ENCODE data around the gene SPSB3. TPM values are rescaled to one million over a fixed set of nuclear protein-coding genes. Genes with fewer than 3 reads are reported as not detected.
A peak's percentile ranks its signal among the peaks of the same experiment; 100 is the strongest.

SPSB3 gene
- total and polyA plus RNA-seq, 5 experiments from 2014 or later: 38.0 to 123 (median 42.0) TPM

DNA sequence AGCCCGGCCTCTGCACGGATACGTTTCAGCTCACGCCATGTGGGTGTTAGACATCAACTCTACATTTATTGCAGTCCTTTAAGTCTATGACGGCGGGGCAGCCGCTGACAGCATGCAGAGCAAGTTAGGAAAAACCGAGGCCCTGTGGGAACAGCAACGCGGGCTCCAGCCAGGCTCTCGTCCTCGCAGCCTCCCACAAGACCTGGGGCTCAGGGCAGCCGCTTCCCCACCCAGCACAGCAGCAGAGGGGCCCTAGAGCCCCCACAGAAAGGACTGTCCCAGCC lies 5.8 kb downstream of the SPSB3 start:
- ATAC-seq (no peak), DNase-seq (no peak)
- Mint-ChIP-seq H3K4me1 (peaks cover 7 to 33% (median 22%) of the 10 kb centered on the region in 4 donors), H3K27me3 (no peaks in the 10 kb centered on the region), H3K4me3 (peak overlapping the region in 1 of 10 donors; percentile 26), H3K9me3 (no peaks in the 10 kb centered on the region), H3K27ac (peak overlapping the region in 2 of 10 donors; percentile 28 to 61), H3K36me3 (peaks cover 0 to 5% (median 0%) of the 10 kb centered on the region in 3 donors)
- POLR2A ChIA-PET: interaction anchor here (1.4 kb wide), 1 partner anchor 70 kb away, joined by 5 read pairs; the partner anchor contains the start of gene MAPK8IP3

DNA sequence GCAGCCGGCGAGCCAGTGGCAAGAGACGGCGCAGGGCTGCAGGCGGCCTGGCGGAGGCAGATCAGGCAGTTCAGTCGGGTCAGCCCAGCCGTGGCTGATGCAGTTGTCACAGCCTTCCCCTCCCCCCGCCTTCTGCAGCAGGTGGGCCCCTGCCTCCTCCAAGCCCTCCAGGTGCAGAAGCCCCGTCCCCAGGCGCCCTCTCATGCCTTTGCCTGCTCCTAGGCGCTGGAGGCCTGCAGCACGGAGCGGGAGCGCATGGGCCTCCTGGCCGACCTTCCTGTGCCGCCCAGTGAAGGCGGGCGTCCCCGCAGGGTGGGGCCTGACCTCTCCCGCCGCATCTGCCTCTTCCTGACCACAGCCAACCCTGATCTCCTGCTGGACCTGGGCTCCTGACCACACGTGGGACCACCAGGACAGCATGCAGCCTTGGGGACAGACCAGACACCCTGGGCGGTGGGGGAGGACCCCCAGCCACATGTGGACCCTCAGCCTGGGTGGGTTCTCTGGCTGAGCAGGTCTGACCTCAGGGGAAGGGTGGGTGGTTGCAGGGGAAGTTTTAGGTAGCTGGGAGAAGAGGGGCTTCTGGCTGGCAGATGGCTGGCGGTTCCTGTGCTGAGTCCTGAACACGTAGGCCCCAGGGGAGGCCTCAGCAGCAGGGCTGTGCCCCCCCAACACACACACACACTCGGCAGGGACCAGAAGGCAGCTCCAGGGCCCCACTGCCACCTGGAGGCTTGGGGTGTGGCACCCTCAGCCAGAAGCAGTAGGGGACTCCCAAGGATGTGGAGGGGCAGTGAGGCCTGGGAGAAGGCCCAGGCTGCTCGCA lies 6.3 kb downstream of the SPSB3 start:
- Mint-ChIP-seq H3K27ac (peak overlapping the region in 1 of 10 donors; percentile 28), H3K4me1 (peaks cover 6 to 27% (median 17%) of the 10 kb centered on the region in 4 donors), H3K4me3 (peak overlapping the region in 1 of 10 donors; percentile 65), H3K27me3 (no peaks in the 10 kb centered on the region), H3K36me3 (peaks cover 0 to 5% (median 0%) of the 10 kb centered on the region in 3 donors), H3K9me3 (no peaks in the 10 kb centered on the region)
- DNase-seq (no peak), ATAC-seq (no peak)
- POLR2A ChIA-PET: interaction anchor here (1.3 to 7.3 kb wide), 2 partner anchors 8 to 51 kb away, joined by 5 to 118 read pairs; partner anchors contain the start of genes FAHD1, HAGH, NUBP2 and SPSB3

DNA sequence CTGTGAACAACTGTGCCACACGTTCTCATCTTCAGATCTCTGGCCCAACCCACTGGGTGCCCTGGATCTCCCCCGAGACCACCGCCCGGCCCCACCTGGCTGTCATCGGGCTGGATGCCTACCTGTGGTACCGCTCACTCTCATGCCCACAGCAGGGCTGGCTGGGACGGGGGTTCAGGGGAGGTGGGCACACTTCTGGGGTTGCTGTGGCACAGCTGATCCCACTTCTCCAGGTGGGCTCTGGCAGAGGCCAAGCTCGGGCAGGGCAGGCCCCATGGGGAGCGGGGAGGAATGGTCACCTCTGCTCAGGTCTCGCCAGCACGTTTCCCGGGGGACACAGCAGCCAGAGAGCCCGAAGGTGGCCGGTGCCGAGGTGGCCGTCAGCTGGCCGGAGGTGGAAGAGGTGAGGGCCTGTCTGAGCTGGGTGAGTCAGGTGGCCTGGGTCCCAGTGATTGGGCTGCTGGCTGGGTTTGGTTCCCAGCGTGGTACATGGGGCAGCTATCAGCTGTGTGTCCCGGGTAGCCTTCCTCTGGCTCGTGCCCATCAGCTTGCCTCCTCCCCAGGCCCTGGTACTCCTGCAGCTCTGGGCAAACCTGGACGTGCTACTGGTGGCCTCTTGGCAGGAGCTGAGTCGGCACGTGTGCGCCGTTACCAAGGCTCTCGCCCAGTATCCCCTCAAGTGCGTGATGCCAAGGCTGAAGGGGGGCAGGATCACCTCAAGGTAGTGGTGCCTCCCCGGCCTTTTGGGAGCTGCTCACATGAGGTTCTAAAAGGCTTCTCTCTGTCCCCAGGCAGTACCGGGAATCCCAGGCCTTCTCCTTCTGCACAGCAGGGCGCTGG lies 7.1 kb downstream of the SPSB3 start:
- H3K27ac Mint-ChIP-seq: no peak overlapping the region
- H3K27me3 Mint-ChIP-seq: no peaks in the 10 kb centered on the region
- H3K9me3 Mint-ChIP-seq: no peaks in the 10 kb centered on the region
- peaks cover 0 to 3% (median 0%) of the 10 kb centered on the region in 3 donors for H3K36me3 Mint-ChIP-seq
- POLR2A ChIA-PET: interaction anchor here (1.0 to 7.3 kb wide), 4 partner anchors 8 to 164 kb away, joined by 3 to 118 read pairs (median 4); partner anchors contain the start of genes FAHD1, HAGH, IFT140 and NUBP2
- H3K4me3 Mint-ChIP-seq: peak overlapping the region in 8 of 10 donors; percentile 22 to 71 (median 46)
- DNase-seq (no peak), ATAC-seq (no peak)
- peaks cover 6 to 25% (median 17%) of the 10 kb centered on the region in 4 donors for H3K4me1 Mint-ChIP-seq

DNA sequence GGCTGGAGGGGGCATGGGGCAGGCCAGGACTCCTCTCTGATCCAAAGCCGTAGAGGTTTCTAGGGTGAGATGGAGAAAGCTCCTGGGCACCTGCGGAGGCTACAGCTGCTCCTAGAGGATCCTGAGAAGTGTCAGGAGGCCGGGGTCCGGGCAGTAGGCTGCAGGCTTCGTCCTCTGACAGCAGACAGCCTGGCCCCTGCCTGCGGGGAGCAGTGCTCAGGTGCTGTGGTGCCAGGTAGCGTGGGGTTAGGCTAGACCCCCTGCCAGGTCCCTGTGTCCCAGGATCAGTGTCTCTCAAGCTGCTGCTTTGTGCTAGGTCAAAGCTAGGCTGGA lies 8.0 kb downstream of the SPSB3 start:
- Mint-ChIP-seq H3K27me3 (no peaks in the 10 kb centered on the region), H3K4me1 (peaks cover 10 to 27% (median 19%) of the 10 kb centered on the region in 4 donors), H3K36me3 (peaks cover 0 to 3% (median 0%) of the 10 kb centered on the region in 3 donors), H3K27ac (no peak overlapping the region), H3K4me3 (peak overlapping the region in 7 of 10 donors; percentile 27 to 71 (median 58)), H3K9me3 (no peaks in the 10 kb centered on the region)
- POLR2A ChIA-PET: interaction anchor here (1.0 to 7.3 kb wide), 4 partner anchors 9 to 163 kb away, joined by 3 to 118 read pairs (median 4); partner anchors contain the start of genes FAHD1, HAGH, IFT140 and NUBP2
- DNase-seq (no peak), ATAC-seq (no peak)

DNA sequence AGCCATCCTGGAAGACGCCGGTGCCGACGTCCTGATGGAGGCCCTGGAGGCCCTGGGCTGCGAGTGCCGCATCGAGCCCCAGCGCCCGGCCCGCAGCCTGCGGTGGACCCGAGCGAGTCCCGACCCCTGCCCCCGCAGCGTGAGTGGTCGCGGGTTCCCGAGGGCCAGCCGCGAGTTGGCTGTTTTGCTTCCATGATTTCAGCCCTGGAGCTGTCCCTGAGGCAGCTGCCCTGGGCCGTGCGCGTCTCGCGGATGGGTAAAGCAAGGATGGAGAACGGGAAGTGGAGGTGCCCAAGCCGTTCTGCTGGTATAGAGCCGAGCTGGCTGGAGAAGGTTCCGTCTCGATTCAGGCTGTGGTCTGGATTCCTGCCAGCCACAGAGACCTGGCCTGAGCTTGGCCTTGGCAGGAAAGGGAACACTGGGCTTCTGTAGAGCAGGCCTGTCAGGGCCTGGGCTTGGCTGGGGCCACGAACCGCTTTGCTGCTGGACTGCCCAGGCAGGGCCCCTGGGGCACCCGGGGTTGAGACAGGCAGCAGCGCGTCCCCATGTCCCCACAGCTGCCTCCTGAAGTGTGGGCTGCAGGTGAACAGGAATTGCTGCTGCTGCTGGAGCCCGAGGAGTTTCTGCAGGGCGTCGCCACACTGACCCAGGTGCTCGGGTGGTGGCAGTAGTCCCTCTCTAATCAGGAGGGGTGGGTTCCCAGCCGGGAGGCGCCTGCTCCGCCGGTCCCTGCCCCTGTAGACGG lies 8.5 kb downstream of the SPSB3 start:
- POLR2A ChIA-PET: interaction anchor here (0.6 to 7.3 kb wide), 6 partner anchors 10 to 1264 kb away, joined by 3 to 118 read pairs (median 3); partner anchors contain the start of genes IFT140, MAPK8IP3, NUBP2 and SPSB3
- Mint-ChIP-seq H3K4me3 (peak overlapping the region; percentile 64 to 99 (median 90)), H3K36me3 (peaks cover 0 to 3% (median 0%) of the 10 kb centered on the region in 3 donors), H3K9me3 (no peaks in the 10 kb centered on the region), H3K27me3 (no peaks in the 10 kb centered on the region), H3K4me1 (peaks cover 10 to 26% (median 19%) of the 10 kb centered on the region in 4 donors), H3K27ac (peak overlapping the region in 9 of 10 donors; percentile 11 to 86 (median 79))
- peak in 1 of 2 donors; percentile 6 for ATAC-seq
- peak in 1 of 10 donors; percentile 20 for DNase-seq

DNA sequence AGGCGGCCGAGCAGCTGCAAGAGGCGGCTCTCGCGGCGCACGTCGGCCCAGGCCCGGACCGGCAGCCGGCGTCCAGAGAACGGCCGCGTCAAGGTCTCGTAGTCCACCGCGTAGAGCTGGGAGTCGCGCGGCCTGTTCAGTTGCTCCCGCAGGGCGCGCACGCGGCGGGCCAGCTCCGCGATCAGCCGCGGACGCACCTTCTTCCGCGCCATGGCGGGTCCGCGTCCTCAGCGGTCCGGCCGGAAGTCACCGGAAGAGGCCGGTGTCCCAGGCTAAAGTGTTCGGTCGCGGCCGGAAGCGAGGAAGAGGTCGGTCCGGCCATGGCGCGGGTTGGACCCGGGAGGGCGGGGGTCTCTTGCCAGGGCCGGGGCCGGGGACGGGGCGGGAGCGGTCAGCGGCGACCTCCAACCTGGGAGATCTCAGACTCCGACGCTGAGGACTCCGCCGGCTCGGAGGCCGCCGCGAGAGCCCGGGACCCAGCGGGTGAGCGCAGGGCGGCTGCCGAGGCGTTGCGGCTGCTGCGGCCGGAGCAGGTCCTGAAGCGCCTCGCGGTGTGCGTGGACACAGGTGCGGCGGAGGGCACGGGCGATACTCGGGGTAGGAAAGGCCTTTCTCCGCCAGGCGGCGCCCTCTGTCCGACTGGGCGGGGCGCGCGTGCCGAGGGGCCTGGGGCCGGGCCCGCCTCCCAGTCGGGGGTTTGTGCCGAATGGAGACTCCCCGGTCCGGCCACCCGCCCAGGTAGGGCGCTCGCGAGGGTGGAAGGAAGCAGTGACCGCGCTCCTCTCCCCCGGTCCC lies 9.3 kb downstream of the SPSB3 start, which contains the start of gene MRPS34:
Gene MRPS34 (minus strand): TSS at position 227 of the 795 bp plus-strand sequence. CDS start 15 bp downstream, at position 212.
- POLR2A ChIA-PET: interaction anchor here (0.6 to 7.3 kb wide), 13 partner anchors 9 to 1188 kb away, joined by 3 to 118 read pairs (median 5); partner anchors contain the start of genes FAHD1, HAGH, IFT140 and MAPK8IP3
- DNase-seq: peak; percentile 55 to 87 (median 74)
- Mint-ChIP-seq H3K27ac (peak within 1 kb of the TSS; percentile 88 to 97 (median 95)), H3K9me3 (no peaks in the 10 kb centered on the region), H3K4me3 (peak within 1 kb of the TSS; percentile 90 to 99 (median 96)), H3K36me3 (peaks cover 0 to 5% (median 0%) of the 10 kb centered on the region in 3 donors), H3K4me1 (peaks cover 10 to 26% (median 19%) of the 10 kb centered on the region in 4 donors), H3K27me3 (no peaks in the 10 kb centered on the region)
- peak; percentile 54 to 62 for ATAC-seq

DNA sequence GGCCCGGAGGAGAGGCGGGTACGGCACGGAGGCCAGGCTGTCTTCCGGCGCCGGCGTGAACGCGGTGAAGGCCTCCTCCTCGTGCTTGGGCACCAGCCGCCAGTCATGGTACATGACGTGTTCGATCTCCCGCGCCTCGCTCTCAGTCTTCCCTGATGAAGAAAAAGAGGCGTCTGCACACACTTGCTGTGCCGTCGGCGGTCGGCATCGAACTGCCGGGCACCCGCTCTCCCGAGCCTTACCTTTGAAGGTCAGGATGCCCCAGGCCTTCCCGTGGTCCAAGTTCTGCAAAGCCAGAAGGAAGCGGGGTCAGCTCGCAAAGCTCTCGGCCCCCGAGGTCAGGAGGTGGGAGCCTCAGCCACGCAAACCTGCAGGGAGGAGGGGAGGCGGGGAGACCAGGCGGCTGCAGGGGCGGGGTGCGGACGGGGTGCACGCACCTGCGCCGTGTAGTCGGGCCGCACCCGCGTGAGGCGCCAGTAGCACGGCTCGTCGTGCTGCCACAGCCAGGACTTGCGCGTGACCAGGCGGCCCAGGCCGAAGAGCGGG lies 9.9 kb downstream of the SPSB3 start, which contains the start of gene EME2:
Gene EME2 (plus strand): TSS at position 449 of the 546 bp plus-strand sequence. CDS start 418 bp downstream, outside the sequence.
- no peaks in the 10 kb centered on the region for H3K27me3 Mint-ChIP-seq
- peak; percentile 16 to 43 for ATAC-seq
- peak within 1 kb of the TSS; percentile 88 to 97 (median 95) for H3K27ac Mint-ChIP-seq
- peak within 1 kb of the TSS; percentile 90 to 99 (median 96) for H3K4me3 Mint-ChIP-seq
- peaks cover 10 to 27% (median 19%) of the 10 kb centered on the region in 4 donors for H3K4me1 Mint-ChIP-seq
- POLR2A ChIA-PET: interaction anchor here (0.6 to 7.3 kb wide), 15 partner anchors 9 to 1290 kb away, joined by 3 to 118 read pairs (median 4); partner anchors contain the start of genes FAHD1, HAGH, IFT140 and JPT2
- peak in 8 of 10 donors; percentile 18 to 56 (median 44) for DNase-seq
- H3K9me3 Mint-ChIP-seq: no peaks in the 10 kb centered on the region
- H3K36me3 Mint-ChIP-seq: peaks cover 0 to 8% (median 0%) of the 10 kb centered on the region in 3 donors

DNA sequence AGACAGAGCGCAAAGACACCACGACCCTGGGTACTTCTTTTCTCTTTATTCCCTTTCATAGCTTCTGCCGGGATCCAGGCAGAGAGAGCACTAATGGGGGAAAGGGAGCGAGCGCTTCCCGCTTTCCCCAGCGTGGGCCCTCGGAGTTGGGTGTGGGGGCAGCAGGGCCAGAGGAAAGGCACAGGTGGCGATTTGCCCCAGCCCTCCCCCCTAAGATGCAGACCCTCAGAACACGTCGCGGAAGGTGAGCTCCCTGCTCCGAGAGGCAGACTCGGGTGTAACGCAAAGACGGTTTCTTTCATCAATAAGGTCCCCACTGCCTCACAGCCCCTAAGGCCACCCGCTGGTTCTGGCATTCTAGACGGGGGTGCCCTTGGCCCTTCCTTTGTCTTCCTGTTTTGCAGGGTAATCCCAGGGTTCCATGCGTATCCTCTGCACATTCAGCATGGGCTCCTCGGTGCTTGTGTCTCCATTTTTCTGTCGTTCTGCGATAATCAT lies 10.5 kb downstream of the SPSB3 start:
- H3K27me3 Mint-ChIP-seq: no peaks in the 10 kb centered on the region
- POLR2A ChIA-PET: interaction anchor here (0.6 to 7.3 kb wide), 12 partner anchors 9 to 1291 kb away, joined by 3 to 118 read pairs (median 5); partner anchors contain the start of genes FAHD1, HAGH, IFT140 and JPT2
- H3K9me3 Mint-ChIP-seq: no peaks in the 10 kb centered on the region
- ATAC-seq: no peak
- H3K4me1 Mint-ChIP-seq: peaks cover 10 to 27% (median 19%) of the 10 kb centered on the region in 4 donors
- H3K36me3 Mint-ChIP-seq: peaks cover 0 to 10% (median 0%) of the 10 kb centered on the region in 3 donors
- H3K4me3 Mint-ChIP-seq: peak overlapping the region; percentile 90 to 99 (median 96)
- H3K27ac Mint-ChIP-seq: peak overlapping the region; percentile 88 to 97 (median 95)
- peak in 1 of 10 donors; percentile 29 for DNase-seq

DNA sequence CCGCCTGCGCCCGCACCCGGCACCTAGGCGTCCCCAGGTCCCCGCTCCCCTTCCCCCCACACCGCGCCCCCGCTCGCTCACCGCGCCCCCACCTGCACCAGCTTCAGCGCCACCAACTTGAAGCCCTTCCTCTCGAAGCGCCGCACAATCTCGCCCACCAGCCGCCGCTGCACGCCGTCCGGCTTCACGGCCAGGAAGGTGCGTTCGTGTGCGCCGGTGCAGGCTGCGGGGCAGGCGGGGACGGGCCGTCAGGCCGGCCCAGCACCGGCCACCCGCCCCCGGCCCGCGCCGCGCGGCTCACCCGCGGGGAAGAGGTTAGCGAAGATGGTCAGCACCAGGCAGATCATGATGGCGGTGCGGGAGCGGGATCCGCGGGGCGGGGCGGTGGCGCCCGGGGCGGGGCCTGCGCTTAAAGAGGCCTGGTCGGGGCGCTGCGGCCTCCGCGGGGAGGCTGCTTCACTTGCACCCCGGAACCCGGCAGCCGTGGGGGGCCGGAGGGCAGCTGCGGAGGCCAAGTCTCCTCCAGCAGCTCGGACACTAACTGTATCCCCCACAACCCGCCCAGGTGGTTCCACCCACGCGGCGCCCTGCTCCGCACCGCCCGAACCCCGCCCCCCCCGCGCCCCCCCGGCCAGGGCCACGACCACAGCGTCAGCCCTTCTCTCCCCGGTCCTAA lies 11.0 kb downstream of the SPSB3 start, which contains the start of gene NME3:
Gene NME3 (minus strand): TSS at position 356 of the 676 bp plus-strand sequence. CDS start 9 bp downstream, at position 347.
- peak within 1 kb of the TSS; percentile 88 to 97 (median 95) for H3K27ac Mint-ChIP-seq

More for the DNA sequence above, 11.0 kb downstream of the SPSB3 start, which contains the start of gene NME3:
- Mint-ChIP-seq H3K4me1 (peaks cover 10 to 27% (median 18%) of the 10 kb centered on the region in 4 donors), H3K36me3 (peaks cover 0 to 10% (median 0%) of the 10 kb centered on the region in 3 donors), H3K9me3 (no peaks in the 10 kb centered on the region), H3K4me3 (peak within 1 kb of the TSS; percentile 90 to 99 (median 96)), H3K27me3 (no peaks in the 10 kb centered on the region)
- DNase-seq (peak; percentile 41 to 81 (median 70)), ATAC-seq (peak; percentile 51 to 59)
- POLR2A ChIA-PET: interaction anchor here (0.6 to 7.3 kb wide), 12 partner anchors 8 to 1291 kb away, joined by 3 to 118 read pairs (median 6); partner anchors contain the start of genes FAHD1, HAGH, IFT140 and JPT2

Measured in naive thymus-derived CD8-positive, alpha-beta T cell (primary cell).